Colon (tissue), 2 donors: ENCODE measurements around the gene POU2F3.

Source experiments
- FAIRE-seq: peaks from 2 replicates; lab custom pipeline; 2012; peaks lifted over from hg19 to GRCh38; lab: Jason Lieb, UNC
- donor health status: control.
- donor health status: control.

POU2F3 gene

DNA sequence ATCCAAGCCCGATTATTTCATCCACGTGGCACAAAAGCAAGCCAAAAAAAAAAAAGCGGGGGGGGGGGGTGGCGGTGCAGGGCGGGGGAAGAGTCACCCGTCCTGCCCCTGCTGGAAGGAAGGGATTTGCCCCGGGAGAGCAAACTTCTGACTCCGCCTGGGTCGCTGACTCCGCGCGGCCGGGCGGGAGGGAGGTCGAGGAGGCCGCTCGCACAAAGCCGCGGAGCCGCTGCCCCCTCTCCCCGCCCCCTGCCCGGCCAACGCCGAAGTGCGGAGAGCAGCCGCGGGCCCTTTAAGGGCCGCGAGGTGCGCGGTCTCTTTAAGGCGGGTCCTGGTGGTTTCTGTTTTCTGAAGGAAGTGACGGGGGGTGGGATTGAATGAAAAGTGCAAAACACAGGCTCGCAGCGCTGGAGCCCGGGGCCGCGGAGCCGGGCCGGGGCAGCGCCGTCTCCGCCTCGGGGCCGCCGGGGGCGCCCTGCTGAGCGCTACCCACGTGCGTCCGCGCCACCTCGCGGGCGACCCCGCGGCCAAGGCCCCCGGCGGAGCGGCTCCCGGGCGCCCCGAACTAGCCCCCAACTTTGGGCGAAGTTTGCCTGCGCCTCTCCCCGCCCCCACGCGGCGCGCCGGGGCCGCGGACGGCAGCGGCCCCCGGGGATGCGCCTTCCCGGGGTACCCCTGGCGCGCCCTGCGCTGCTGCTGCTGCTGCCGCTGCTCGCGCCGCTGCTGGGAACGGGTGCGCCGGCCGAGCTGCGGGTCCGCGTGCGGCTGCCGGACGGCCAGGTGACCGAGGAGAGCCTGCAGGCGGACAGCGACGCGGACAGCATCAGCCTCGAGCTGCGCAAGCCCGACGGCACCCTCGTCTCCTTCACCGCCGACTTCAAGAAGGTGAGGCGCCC, 29.1 kb upstream of the POU2F3 start, which contains the start of gene OAF:
OAF (plus strand) TSS at position 407 of the 896 bp plus-strand sequence; CDS start at position 655, 248 bp downstream.
- no peak for FAIRE-seq

DNA sequence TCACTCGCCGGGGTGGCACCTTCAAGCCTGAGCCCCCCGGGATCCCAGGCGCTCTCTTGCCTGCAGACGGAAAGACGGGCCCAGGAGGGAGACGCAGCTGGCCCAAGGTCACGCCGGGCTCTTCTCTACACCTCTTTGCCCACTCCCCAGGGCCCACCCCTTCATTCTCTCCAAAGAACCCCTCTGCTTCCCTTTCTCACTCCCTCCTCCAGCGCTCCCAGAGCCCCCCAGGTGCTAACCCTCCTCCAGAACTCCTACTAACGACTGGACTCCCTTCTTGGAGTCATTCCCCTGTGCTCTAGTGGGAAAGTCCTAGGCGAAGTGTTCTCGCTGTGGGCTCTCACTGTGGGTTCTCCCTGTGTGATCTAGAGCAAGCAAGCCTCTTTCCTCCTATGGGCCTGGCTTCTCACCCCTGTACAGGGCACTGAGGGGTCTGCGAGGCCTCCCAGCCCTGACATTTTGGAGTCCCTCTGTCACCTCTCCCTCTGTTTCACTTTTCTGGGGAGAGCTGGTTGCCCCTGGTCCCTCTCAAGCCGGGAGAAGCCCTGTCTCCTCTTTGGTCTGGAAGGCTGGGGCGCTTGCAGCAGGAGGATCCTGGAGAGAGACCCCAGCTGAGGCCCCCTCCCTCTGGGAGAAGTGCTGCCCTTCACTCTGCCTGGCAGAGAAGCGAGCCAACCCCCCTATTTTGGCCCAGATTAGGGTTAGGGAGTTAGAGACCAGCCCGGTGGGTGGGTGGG, 28.2 kb upstream of the POU2F3 start:
- no peak for FAIRE-seq

- FAIRE-seq = no peak
Observed at GRCh38 chr11:120212259-120212878, 27.6 kb upstream of the POU2F3 start.

DNA sequence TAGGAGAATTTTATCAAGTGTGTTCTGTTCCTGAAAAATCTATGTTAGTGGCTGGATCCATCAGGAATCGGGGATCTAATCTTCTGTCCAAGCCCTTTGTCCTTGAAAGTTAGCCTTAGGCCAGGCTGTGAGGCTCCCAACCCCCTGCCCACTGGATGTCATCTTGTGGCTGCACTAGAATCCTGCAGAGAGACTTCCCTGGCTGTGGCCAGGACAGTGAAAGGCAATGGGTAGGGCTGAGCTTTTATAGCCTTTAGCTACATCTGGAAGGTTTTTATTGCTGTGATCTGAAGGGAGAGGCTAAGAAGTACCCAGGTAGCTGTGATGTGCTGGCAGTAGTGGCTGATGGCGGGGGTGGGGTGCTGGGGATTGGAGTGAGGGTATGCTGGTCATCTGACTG, 27.0 kb upstream of the POU2F3 start:
- no peak for FAIRE-seq

GRCh38 chr11:120214581-120214980, 25.4 kb upstream of the POU2F3 start:
- FAIRE-seq = no peak

DNA sequence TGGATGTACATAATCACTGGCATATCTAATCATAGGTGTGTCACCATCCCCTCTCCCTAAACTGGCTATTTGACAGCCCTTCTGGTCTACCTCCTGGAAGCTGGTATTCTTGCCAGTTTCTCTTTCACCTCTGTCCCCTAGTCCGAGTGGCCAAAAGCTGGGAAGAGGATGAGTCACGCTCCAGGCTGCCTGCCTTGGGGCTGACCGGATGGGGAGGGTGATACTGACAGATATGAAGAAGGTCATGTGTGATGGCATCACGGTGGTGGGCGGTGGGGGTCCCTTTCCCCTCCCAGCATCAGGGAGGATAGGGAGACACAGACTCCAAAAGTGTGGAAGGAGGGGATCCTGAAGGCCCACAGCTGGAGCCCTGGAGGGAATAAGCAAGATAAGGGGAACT, 24.3 kb upstream of the POU2F3 start:
- FAIRE-seq = no peak

DNA sequence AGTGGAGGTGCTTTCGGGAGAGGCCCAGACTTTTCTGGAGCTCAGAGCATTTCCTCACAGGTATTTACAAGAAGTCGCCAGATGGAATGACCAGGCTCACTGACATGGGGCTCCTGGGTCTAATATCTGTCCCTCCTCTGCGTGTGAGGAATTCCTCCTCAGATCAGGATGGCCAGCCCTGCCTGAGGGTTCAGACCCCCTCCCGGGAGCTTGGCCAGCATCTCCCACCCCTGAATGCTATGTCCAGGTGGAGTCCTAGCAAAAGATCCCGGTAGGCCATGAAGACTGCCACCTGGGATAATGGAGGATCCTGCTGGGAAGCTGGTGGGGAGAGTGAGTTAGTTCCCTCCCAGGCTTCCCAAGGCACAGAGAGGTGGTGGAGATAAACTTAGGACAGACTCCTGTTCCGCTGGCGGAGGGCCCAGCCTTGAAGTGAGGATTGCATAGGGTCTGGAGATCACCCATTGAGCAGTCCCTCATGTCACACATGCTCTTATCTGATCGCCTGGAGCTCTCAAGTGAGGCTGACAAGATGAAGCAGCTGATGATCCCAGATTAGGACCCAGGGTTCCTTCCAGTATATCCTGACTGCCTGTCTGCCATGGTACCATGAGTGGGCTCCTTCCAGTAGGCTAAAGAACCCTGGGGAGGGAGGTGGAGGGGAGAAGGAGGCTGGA, 23.4 kb upstream of the POU2F3 start:
- FAIRE-seq = no peak

DNA sequence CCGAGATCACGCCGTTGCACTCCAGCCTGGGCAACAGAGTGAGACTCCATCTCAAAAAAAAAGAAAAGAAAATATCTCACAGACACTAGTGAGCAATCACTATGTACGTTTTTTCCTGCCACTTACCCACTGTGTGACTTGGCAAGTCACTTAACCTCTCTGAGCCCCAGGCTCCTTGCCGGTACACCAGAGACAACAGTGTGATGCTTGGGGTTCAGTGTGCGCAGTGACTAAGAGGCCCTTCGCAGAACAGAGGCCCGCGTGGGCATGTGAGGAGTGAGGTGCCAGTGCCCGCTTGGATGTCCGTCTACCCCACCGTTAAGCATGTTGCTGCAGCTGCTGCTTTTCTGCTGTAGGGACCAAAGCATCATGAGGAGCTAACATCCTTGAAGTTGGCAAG, 22.4 kb upstream of the POU2F3 start:
- no peak for FAIRE-seq

DNA sequence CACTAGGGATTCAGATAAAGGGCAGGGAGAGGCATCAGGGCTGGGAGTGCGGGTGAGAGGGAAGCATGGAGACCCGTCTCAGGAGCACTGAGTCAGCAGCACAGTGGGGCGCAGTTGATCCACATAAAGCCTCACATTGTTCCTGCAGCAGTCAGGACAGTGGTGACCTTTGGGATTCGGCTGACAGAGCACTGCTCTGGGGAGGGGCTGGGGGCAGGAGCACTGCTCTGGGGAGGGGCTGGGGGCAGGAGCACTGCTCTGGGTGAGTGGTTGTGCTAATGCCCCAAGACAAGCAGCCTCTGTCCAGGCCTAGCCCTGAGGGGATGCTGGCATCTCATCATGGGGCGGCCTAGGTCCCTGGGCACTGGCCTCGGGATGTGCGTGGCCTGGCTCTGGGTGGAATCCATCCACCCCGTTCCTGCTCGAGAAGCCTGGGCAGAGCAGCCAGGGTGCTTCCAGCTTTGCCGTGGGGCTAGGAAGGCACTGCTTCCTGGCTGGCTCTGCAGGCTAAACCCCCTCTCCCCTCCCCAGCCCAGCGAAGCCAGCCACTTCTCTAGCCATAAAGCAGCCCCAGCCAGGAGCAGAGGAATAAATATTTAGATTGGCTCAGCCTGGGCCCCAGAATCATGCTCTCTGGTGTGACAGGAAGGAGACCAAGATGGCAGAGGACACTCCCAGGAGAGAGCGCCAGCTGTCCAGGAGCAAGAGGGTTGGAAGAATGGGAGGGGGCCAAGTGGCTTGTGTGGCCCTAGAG, 21.8 kb upstream of the POU2F3 start:
- no peak for FAIRE-seq

DNA sequence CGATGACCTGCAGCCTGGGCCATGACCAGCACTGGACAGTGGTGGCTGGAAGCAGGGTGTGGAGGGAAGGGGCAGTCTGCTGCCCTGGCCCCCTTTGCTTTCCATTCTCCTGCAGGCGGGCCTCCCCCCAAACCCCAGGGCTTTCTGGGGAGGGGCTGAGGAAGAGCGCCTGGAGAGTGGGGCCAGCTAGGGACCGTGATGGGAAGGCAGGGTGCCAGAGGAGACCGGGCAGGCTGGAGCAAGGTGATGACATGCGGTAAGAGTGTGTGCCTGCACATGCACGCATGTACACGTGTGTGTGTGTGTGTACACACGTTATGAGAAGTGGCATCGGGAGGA, 21.3 kb upstream of the POU2F3 start:
- FAIRE-seq = no peak

DNA sequence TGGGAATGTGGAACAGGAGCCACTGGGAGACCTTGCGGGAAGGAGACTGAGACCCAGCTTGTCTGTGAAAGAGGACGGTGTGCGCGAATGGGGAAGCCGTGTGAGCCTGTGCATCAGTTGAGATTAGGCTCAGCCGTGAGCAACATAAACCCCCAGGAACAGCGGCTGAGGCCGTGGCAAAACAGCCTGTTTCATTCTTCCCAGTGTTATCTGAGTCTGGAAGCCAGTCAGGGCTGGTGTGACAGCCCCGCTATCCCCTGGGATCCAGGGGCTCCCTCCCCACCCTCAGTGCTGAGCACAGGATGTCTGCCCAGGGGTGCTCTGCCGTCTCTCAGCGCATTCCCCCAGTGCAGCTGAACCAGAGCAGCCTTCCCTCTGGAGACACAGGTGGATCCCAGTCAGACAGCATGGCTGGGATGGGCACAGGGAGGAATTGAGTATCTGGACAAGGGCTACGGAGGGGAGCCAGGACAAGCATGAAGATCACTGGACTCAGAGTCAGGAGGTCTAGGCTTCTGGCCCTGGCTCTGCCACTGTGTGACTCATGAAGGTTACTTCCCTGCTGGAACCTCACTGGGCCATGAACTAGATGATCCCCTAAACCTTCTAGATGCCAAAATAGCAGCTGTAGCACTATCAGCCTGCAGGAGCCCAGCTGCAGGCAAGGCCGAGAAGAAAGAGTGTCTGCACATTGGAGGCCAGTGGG, 20.6 kb upstream of the POU2F3 start:
- no peak for FAIRE-seq

- no peak for FAIRE-seq
Observed at GRCh38 chr11:120219938-120220746, 19.8 kb upstream of the POU2F3 start.

DNA sequence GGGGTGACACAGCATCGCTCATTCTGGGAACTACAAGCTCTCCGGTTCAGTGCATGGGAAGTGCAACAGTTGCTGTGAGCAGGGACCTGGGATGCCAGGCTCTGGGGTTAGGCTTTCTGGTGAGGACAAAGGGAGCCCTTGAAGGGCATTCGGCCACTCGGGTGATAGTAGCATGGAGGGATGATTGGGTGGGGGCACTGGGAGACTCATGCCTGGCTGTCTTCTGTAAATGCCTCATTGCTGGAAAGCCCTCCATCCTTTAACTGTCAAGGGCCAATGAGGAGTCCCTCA, 19.2 kb upstream of the POU2F3 start:
- no peak for FAIRE-seq

- FAIRE-seq = peak; percentile 38
Observed at GRCh38 chr11:120221115-120221752, 18.7 kb upstream of the POU2F3 start.

- FAIRE-seq = no peak
Observed at GRCh38 chr11:120222916-120223315, 17.0 kb upstream of the POU2F3 start.

GRCh38 chr11:120223793-120224192, 16.1 kb upstream of the POU2F3 start:
- FAIRE-seq = no peak

DNA sequence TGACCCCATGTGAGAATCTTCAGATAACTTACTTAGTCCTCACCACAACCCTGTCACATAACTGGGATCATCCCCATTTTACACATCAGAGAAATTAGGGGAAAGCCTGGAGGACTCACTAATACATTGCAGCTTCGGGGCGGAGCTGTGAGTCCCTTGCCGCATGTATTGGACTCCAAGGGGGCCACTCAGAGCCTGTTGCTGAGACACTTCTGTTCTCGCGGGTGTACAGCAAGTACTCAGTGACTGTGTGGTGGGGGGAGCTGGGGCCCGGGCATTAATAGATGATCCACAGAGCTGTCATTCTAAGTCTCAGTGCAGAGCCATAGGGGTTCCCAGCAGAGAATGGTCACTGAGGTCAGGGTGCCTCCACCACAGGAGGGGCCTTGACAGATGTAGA, 15.6 kb upstream of the POU2F3 start:
- no peak for FAIRE-seq

DNA sequence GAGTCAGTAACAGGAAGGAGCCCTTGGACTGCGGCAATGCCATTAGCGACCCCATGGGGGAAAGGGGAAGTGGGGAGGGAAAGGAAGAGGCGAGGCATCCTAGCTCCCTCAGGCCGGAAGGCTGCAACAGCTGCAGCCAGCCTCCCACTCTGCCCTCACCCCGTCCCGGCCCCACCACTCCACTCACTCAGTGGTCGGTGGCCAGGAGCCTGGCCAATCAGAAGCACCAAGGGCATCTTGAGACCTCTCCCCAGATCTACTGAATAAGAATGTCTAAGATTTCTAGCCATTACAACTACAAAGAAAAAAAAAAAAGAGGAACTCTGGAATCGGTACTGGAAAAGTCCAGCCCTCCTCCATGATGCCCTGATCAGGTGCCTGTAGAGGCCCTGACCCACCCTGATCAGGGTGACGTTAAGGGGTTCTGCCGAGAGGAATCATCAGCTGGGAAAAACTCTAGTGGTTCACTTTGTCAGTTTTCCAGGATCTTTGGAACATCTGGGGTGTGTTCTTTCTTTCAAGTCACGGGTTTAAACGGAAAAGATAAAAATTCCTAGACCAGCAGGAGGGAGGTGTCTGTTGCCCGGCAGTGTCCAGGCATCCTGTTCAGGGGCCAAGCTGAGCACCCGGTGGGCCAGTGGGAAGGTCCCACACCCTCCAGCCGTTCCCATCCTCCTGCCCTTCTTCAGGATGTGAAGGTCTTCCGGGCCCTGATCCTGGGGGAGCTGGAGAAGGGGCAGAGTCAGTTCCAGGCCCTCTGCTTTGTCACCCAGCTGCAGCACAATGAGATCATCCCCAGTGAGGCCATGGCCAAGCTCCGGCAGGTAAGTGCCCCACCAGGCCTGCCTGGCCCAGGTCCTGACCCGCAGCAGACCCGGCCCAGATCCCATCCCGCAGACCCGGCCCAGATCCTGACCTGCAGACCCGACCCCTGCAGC, 14.7 kb upstream of the POU2F3 start:
- FAIRE-seq = no peak

DNA sequence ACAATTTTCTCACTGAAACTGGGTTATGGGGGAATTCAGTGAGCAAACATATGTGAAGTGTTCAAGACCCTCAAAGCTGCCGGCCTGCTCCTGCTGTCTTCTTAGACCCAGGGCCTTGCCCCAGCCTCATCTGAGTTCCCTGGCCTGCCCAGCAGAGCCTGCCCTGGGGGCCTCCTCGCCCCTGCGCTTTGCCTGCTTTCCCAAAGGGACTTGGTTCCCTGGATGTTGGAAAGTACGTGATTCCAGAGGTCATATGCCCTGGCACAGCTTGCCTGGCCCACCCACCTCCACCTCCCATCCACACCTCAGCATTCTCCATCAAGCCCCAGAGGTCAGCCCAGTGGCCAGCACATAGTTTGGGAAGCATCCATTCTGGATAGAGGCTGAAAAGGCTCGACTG, 13.7 kb upstream of the POU2F3 start:
- no peak for FAIRE-seq
